A549 (cell line): ENCODE measurements around the gene FOXC2.

Experiments
- BHLHE40 ChIP-seq: IDR thresholded peaks from 2 replicates; pipeline ENCODE4 v1.6.1; 2012; ENCODE audit warnings: low read depth, low read length, inconsistent platforms
- CEBPB ChIP-seq, 2 experiments: fragments of >200 bp in 1 of 2; sonication (Bioruptor Twin) in 1 of 2; formaldehyde crosslinking in 1 of 2; IDR thresholded peaks; 2 replicates each; pipeline ENCODE4 v1.6.1; 2012 to 2016
- CTCF ChIP-seq: fragments of >200 bp; sonication (Bioruptor Twin); formaldehyde crosslinking; IDR thresholded peaks from 3 replicates; pipeline ENCODE4 v1.5.1; 2016
- POLR2A ChIP-seq: IDR thresholded peaks from 2 replicates; pipeline ENCODE4 v1.6.1; 2012; ENCODE audit warnings: mild to moderate bottlenecking, low read length
- RAD21 ChIP-seq, 2 experiments: fragments of >200 bp in 1 of 2; sonication (Bioruptor Twin) in 1 of 2; formaldehyde crosslinking in 1 of 2; IDR thresholded peaks in 1 of 2; conservative IDR thresholded peaks in 1 of 2; 2 replicates in 1 of 2; 3 replicates in 1 of 2; pipeline ENCODE4 v1.6.1; 2012 to 2018; ENCODE audit warnings: inconsistent platforms in 1 of 2
- REST ChIP-seq: fragments of 200-600 bp; sonication (generic); IDR thresholded peaks from 2 replicates; pipeline ENCODE4 v1.6.1; 2016; ENCODE audit warnings: antibody characterized with exemption, mild to moderate bottlenecking, moderate library complexity
- SMC3 ChIP-seq: fragments of >200 bp; sonication (Bioruptor Twin); formaldehyde crosslinking; IDR thresholded peaks from 3 replicates; pipeline ENCODE4 v1.6.1; 2018; ENCODE audit warnings: inconsistent platforms
- TFCP2L1 ChIP-seq: fragments of 250-450 bp; sonication (Bioruptor Pico); IDR thresholded peaks from 2 replicates; pipeline ENCODE4 v1.5.0; 2021; ENCODE audit warnings: mild to moderate bottlenecking

- TF ChIP-seq CTCF (no peak), SMC3 (no peak), RAD21 (conservative IDR thresholded peaks at IDR 0.05 in 1 of 2, IDR thresholded peaks at IDR 0.05 in 1 of 2) (no peak), BHLHE40 (no peak), REST (no peak), POLR2A (no peak), CEBPB (IDR thresholded peaks at IDR 0.05) (no peak), TFCP2L1 (CRISPR knock-in tag) (no peak)
Observed at GRCh38 chr16:86542756-86543750, 23.6 kb upstream of the FOXC2 start.
